Adrenal gland (tissue), 12 donors: ENCODE results near the gene ASIC3. TPM values are rescaled to one million over a fixed set of nuclear protein-coding genes. Genes with fewer than 3 reads are reported as not detected.

Experiments used
- DNase-seq, 7 donors: peaks; one replicate each; pipeline ENCODE4 v3.0.0-alpha.2; 2019 to 2020
- H3K27ac ChIP-seq, 5 donors: fragments of 200-600 bp; sonication (generic) in 4 of 5; 1 replicate in 3 of 5; 2 replicates in 2 of 5; pipeline versions ENCODE4 v1.5.1 to v1.8.0; 2016 to 2020; ENCODE audit warnings: mild to moderate bottlenecking in 1 of 5
- H3K27me3 ChIP-seq: fragments of 200-600 bp; 2 replicates; pipeline ENCODE4 v1.8.0; 2021
- H3K36me3 ChIP-seq, 2 donors: fragments of 200-600 bp; replicated peaks in 1 of 2; 1 replicate in 1 of 2; 2 replicates in 1 of 2; pipeline versions ENCODE4 v1.5.1 to v1.8.0; 2018 to 2022
- H3K4me1 ChIP-seq, 2 donors: fragments of 200-600 bp; replicated peaks in 1 of 2; 1 replicate in 1 of 2; 2 replicates in 1 of 2; pipeline versions ENCODE4 v1.5.1 to v1.8.0; 2018 to 2021
- H3K4me3 ChIP-seq, 4 donors: fragments of 200-600 bp; sonication (generic) in 3 of 4; one replicate each; pipeline ENCODE4 v1.5.1; 2016 to 2018
- H3K9me3 ChIP-seq, 3 donors: fragments of 200-600 bp; sonication (generic) in 1 of 3; replicated peaks in 1 of 3; 1 replicate in 2 of 3; 2 replicates in 1 of 3; pipeline versions ENCODE4 v1.5.1 to v1.8.0; 2016 to 2021
- POLR2A ChIP-seq, 2 donors: fragments of 450-650 bp; IDR thresholded peaks; one replicate each; pipeline ENCODE4 v1.6.1; 2017; ENCODE audit warnings: antibody characterized with exemption in 2 of 2, mild to moderate bottlenecking in 2 of 2, moderate library complexity in 1 of 2
- WGBS, 4 donors: extraction: QIAGEN DNeasy Blood & Tissue Kit in 2 of 4; methylation state at CpG; one replicate each; pipeline versions ENCODE4 v1.1.5 to v1.1.7; 2013 to 2017; 5-methylcytosine and 5-hydroxymethylcytosine counted together
- intact Hi-C, 2 donors: fragments of 100-400 bp; cut with DNase I; formaldehyde crosslinking; loops; one replicate each; pipeline versions ENCODE4 v1.14.1 to v1.15.0; 2022 to 2023
- polyA plus RNA-seq, 3 donors: library from polyadenylated mRNA; stranded (reverse); fragments of 200-250 nt in 2 of 3; fragments of 350-450 nt in 1 of 3; fragmentation: Illumina TruSeq in 1 of 3; extraction: RNeasy Lipid Tissue Mini Kit (QIAGEN cat#74804) in 1 of 3; gene quantifications; one replicate each; pipeline ENCODE4 v1.2.3, GENCODE V29; 2013 to 2014
- total RNA-seq, 9 donors: library from RNA; depleted of rRNA in 4 of 9; stranded (reverse); fragments of >200 nt in 4 of 9; fragments of 120-200 nt in 1 of 9; fragmentation: NEBNext Ultra II Directional in 1 of 9; extraction: Animal tissue kit (Norgen Biotek cat#: 25700) in 1 of 9; gene quantifications; one replicate each; pipeline versions ENCODE4 v1.1.0 to v1.2.4, GENCODE V29; 2013 to 2023
- TF ChIP-seq, protein P1 (sequence below), 6 experiments: fragments of 450-650 bp in 4 of 6; fragments of 200-600 bp in 2 of 6; sonication (generic) in 1 of 6; IDR thresholded peaks; 1 replicate in 5 of 6; 2 replicates in 1 of 6; pipeline versions ENCODE4 v1.5.1 to v1.8.0; 2016 to 2021; ENCODE audit warnings: antibody characterized with exemption in 6 of 6, mild to moderate bottlenecking in 2 of 6, moderate library complexity in 1 of 6
- donor health status: healthy with polysubstance abuse.
- donor health status: Bipolar disorder and iron deficiency.
- donor health status: DM: yes; HTN: yes; CAD: no.
- donor health status: DM: no; HTN: no; CAD: no.
- donor health status: DM: no; HTN: no; CAD: no.
- donor health status: DM: yes; HTN: yes; CAD: no.

ASIC3 gene
- total and polyA plus RNA-seq, 12 donors = 0.24 to 32.7 (median 1.3) TPM; not detected in 1

DNA sequence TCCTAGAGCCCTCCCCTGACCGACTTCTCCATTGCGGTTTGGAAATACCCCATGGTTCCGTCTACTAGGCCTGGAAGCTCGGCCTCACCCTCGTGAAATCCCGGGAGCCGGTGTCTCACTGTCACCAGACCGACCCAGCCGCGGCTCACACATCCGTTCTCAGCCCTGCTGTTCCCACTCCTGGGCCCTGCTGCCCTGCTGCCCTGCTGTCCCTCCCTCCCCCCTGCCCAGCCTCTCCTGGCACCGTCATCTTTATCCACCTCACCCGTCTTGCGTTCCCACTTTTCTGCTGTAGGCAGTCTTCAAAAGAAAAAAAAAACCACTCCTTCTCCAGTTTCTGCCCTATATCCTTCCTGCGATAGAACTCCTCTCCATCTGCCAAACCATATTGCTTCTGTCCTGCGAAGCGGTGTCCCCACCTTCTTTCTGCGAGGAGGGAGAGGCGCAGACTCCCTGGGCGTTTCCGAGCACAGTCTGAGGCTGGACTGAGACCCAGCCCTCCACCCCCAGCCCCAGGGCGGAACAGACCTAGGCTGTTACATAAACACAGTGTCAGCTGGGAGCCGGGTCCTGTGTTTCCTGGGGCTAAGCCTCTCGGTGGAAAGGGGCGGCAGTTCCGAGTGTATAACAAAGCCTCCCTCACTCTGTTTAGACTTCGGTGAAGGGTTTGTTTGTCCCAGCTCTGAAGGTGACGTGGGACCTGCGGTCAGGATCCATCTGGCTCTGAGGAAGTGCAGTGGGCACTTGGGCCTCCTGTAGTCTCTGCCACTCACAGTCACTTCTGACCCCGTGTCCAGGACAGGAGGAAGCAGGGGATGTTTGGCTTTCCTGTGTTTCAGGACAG lies 40.7 kb downstream of the ASIC3 start:
- Histone ChIP-seq H3K27me3 (no peaks in the 10 kb centered on the region), H3K36me3 (no peaks in the 10 kb centered on the region), H3K4me1 (peaks cover 21 to 54% of the 10 kb centered on the region in 2 donors), H3K9me3 (no peaks in the 10 kb centered on the region), H3K27ac (peak overlapping the region; percentile 23 to 94 (median 76)), H3K4me3 (peak overlapping the region in 1 of 4 donors; percentile 85)
- TF ChIP-seq POLR2A (IDR thresholded peaks at IDR 0.05) = peak; percentile 30 to 35
- TF ChIP-seq, protein P1, sequence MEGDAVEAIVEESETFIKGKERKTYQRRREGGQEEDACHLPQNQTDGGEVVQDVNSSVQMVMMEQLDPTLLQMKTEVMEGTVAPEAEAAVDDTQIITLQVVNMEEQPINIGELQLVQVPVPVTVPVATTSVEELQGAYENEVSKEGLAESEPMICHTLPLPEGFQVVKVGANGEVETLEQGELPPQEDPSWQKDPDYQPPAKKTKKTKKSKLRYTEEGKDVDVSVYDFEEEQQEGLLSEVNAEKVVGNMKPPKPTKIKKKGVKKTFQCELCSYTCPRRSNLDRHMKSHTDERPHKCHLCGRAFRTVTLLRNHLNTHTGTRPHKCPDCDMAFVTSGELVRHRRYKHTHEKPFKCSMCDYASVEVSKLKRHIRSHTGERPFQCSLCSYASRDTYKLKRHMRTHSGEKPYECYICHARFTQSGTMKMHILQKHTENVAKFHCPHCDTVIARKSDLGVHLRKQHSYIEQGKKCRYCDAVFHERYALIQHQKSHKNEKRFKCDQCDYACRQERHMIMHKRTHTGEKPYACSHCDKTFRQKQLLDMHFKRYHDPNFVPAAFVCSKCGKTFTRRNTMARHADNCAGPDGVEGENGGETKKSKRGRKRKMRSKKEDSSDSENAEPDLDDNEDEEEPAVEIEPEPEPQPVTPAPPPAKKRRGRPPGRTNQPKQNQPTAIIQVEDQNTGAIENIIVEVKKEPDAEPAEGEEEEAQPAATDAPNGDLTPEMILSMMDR (IDR thresholded peaks at IDR 0.05) = no peak
- peak; percentile 56 to 90 (median 69) for DNase-seq
- WGBS, 4 donors = 31 to 64% (median 55%) methylated on average over 27 to 30 of the region's 30 CpGs
- intact Hi-C loops = no loop called here

DNA sequence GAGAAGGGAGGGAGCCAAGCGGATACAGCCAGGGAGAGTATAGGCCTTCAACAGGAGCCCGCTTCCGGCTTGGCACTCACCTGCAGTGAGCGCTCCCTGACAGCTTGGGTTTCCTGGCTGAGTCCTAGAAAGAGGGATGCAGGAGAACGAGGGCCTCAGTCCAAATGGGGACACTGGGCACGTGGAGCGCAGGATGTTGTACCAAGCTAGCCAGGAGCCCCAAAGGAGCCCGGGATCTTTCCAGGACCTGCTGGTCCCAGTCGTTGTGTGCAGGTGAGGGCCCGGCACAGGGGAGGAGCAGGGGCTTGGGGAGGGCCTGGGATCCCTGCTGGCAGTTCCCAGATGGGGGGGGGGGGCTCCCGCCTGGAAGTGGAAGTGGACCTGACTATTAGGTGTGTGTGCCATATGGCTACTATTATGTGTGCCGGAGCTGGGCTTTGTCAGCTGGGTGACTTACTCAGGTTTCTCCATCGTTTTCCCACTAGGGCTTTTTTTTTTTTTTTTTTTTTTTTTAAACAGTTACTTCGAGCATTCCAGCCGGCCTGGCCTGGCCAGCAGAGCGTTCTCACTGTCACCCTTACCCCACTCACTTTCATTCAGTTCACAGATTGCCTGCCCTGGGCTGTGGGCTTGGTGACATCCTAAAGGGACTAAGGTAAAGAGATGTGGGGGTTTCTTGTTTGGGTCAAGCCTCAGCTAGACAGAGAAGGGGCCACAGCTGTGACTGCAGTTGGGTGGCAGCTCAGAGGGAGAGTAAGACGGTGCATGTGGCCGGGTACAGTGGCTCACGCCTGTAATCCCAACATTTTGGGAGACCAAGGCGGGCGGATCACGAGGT lies 41.8 kb downstream of the ASIC3 start:
- intact Hi-C loops = no loop called here
- no peaks in the 10 kb centered on the region for H3K27me3 ChIP-seq
- peak overlapping the region; percentile 23 to 94 (median 76) for H3K27ac ChIP-seq
- WGBS, 4 donors = 74 to 80% (median 80%) methylated on average over 17 to 22 of the region's 22 CpGs
- TF ChIP-seq, protein P1 (IDR thresholded peaks at IDR 0.05) = no peak
- no peaks in the 10 kb centered on the region for H3K36me3 ChIP-seq
- peaks cover 21 to 50% of the 10 kb centered on the region in 2 donors for H3K4me1 ChIP-seq
- H3K4me3 ChIP-seq = peak overlapping the region in 1 of 4 donors; percentile 85
- DNase-seq = peak in 1 of 7 donors; percentile 23
- no peaks in the 10 kb centered on the region for H3K9me3 ChIP-seq

DNA sequence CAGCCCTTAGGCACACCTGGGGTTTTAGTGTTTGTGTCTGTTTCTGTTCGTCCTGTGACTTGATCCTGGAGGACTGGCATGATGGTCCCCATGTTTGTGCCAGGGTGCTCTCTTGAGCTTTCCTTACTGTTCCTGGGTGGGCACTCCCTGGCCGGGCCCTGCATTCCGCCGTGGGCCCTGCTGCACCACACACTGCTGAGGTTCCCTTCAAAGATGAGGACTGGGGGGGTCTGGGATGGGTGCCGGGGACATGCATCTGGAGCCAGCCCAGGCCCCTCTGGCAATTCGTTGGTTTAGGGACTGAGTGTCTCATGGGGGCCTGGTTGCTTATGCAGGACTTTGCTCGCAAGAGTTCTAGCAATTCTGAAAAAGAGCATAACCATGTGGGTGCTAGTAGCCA lies 42.7 kb downstream of the ASIC3 start:
- intact Hi-C loops = no loop called here
- DNase-seq = no peak
- H3K36me3 ChIP-seq = no peaks in the 10 kb centered on the region
- H3K4me3 ChIP-seq = no peak overlapping the region
- H3K27ac ChIP-seq = no peak overlapping the region
- TF ChIP-seq, protein P1 (IDR thresholded peaks at IDR 0.05) = no peak
- no peak for TF ChIP-seq POLR2A (IDR thresholded peaks at IDR 0.05)
- H3K9me3 ChIP-seq = no peaks in the 10 kb centered on the region
- no peaks in the 10 kb centered on the region for H3K27me3 ChIP-seq
- peaks cover 16 to 42% of the 10 kb centered on the region in 2 donors for H3K4me1 ChIP-seq
- WGBS, 4 donors = 87 to 94% (median 89%) methylated on average over 4 to 7 of the region's 7 CpGs

DNA sequence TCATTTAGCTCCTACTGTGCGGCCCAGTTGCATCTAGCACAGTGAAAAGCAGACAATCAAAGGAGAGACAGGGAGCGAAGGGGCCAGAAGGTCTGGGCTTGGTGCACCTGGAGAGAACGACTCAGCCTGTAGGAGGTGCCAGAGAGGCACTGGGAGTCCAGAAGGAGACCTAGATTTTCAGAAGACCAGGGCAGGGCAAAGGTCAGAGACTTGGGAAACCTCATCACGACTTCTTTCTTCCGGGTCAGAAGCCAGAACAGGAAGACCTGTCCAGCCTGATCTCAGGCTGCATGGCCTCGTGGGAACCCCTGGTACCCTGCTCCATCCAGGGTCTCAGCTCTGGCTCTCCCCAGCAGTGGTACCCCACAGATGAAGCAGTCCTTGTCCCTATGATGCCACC lies 43.1 kb downstream of the ASIC3 start:
- intact Hi-C loops = no loop called here
- TF ChIP-seq, protein P1 (IDR thresholded peaks at IDR 0.05) = peak in 4 of 6 experiments; percentile 13 to 34 (median 31)
- TF ChIP-seq POLR2A (IDR thresholded peaks at IDR 0.05) = no peak
- no peak overlapping the region for H3K27ac ChIP-seq

More for the DNA sequence above, 43.1 kb downstream of the ASIC3 start:
- no peaks in the 10 kb centered on the region for H3K9me3 ChIP-seq
- peaks cover 16 to 42% of the 10 kb centered on the region in 2 donors for H3K4me1 ChIP-seq
- peak in 3 of 7 donors; percentile 19 to 40 (median 36) for DNase-seq
- 52 to 62% (median 55%) methylated on average over 5 to 6 of the region's 6 CpGs for WGBS, 4 donors
- no peaks in the 10 kb centered on the region for H3K27me3 ChIP-seq
- no peak overlapping the region for H3K4me3 ChIP-seq
- no peaks in the 10 kb centered on the region for H3K36me3 ChIP-seq
